Esophagus muscularis mucosa (tissue), 3 donors: Measurements from ENCODE around the gene ZNF565.

Experiments
- CTCF ChIP-seq, 3 experiments: fragments of 200-600 bp in 2 of 3; fragments of 450-650 bp in 1 of 3; sonication (generic) in 2 of 3; IDR thresholded peaks; one replicate each; pipeline ENCODE4 v1.5.1; 2017 to 2019; ENCODE audit warnings: antibody characterized with exemption in 3 of 3, mild to moderate bottlenecking in 2 of 3, moderate library complexity in 1 of 3
- POLR2A ChIP-seq: fragments of 450-650 bp; IDR thresholded peaks from one replicate; pipeline ENCODE4 v1.6.1; 2017; ENCODE audit warnings: antibody characterized with exemption, moderate library complexity, mild to moderate bottlenecking, low read depth
- POLR2AphosphoS5 ChIP-seq, 2 donors: sonication (generic); formaldehyde crosslinking; IDR thresholded peaks; one replicate each; pipeline ENCODE4 v1.6.1; 2017; ENCODE audit warnings: antibody characterized with exemption in 2 of 2

GRCh38 chr19:36256853-36257519 is 42.5 kb upstream of the ZNF565 start:
- no peak for TF ChIP-seq CTCF (IDR thresholded peaks at IDR 0.05)
- no peak for TF ChIP-seq POLR2A
- no peak for TF ChIP-seq POLR2AphosphoS5 (IDR thresholded peaks at IDR 0.05)
